Adipocyte (in vitro differentiated cells): ENCODE measurements around the gene RERE.

ENCODE experiments used
- DNase-seq: peaks from one replicate; pipeline ENCODE4 v3.0.0-alpha.2; 2015; ENCODE audit warnings: low read depth
- H3K27me3 ChIP-seq: replicated peaks from 2 replicates; pipeline ENCODE4 v1.7.0; 2013; ENCODE audit warnings: mild to moderate bottlenecking, low read length, moderate library complexity; ENCODE audit not compliant: control insufficient read depth, insufficient read depth
- H3K36me3 ChIP-seq: 2 replicates; pipeline ENCODE4 v1.7.0; 2013; ENCODE audit warnings: low read length, mild to moderate bottlenecking, moderate library complexity; ENCODE audit not compliant: control insufficient read depth, insufficient read depth, severe bottlenecking
- H3K4me1 ChIP-seq: 2 replicates; pipeline ENCODE4 v1.7.0; 2013; ENCODE audit warnings: mild to moderate bottlenecking, low read length, moderate library complexity; ENCODE audit not compliant: control insufficient read depth, insufficient read depth
- H3K4me3 ChIP-seq: 2 replicates; pipeline ENCODE4 v1.7.0; 2013; ENCODE audit warnings: mild to moderate bottlenecking, low read length, moderate library complexity
- H3K9ac ChIP-seq: 2 replicates; pipeline ENCODE4 v1.7.0; 2013; ENCODE audit warnings: mild to moderate bottlenecking, low read length, moderate library complexity
- H3K9me3 ChIP-seq: 2 replicates; pipeline ENCODE4 v1.7.0; 2013; ENCODE audit warnings: mild to moderate bottlenecking, low read length, moderate library complexity; ENCODE audit not compliant: control insufficient read depth

RERE gene

GRCh38 chr1:8313231-8313630, 504.2 kb downstream of the RERE start:
- no peak overlapping the region for H3K4me3 ChIP-seq
- peaks cover 34% of the 10 kb centered on the region for H3K4me1 ChIP-seq
- no peak overlapping the region for H3K9ac ChIP-seq
- DNase-seq: no peak
- H3K36me3 ChIP-seq: no peaks in the 10 kb centered on the region
- H3K9me3 ChIP-seq: peaks cover 5% of the 10 kb centered on the region
- H3K27me3 ChIP-seq: no peaks in the 10 kb centered on the region

- no peak overlapping the region for H3K4me3 ChIP-seq
- H3K9me3 ChIP-seq: peaks cover 5% of the 10 kb centered on the region
- H3K4me1 ChIP-seq: peaks cover 34% of the 10 kb centered on the region
- no peak overlapping the region for H3K9ac ChIP-seq
- H3K27me3 ChIP-seq: no peaks in the 10 kb centered on the region
- no peaks in the 10 kb centered on the region for H3K36me3 ChIP-seq
- DNase-seq: no peak
These were observed 504.9 kb downstream of the RERE start for GRCh38 chr1:8312235-8313218.

GRCh38 chr1:8311068-8311718, 506.2 kb downstream of the RERE start:
- Histone ChIP-seq H3K27me3 (no peaks in the 10 kb centered on the region), H3K9me3 (peaks cover 5% of the 10 kb centered on the region), H3K4me1 (peaks cover 34% of the 10 kb centered on the region), H3K4me3 (no peak overlapping the region), H3K36me3 (no peaks in the 10 kb centered on the region), H3K9ac (no peak overlapping the region)
- no peak for DNase-seq

GRCh38 chr1:8307628-8308027, 509.8 kb downstream of the RERE start:
- Histone ChIP-seq H3K36me3 (no peaks in the 10 kb centered on the region), H3K27me3 (no peaks in the 10 kb centered on the region), H3K4me3 (no peak overlapping the region), H3K4me1 (peaks cover 14% of the 10 kb centered on the region), H3K9ac (no peak overlapping the region), H3K9me3 (peaks cover 5% of the 10 kb centered on the region)
- DNase-seq: no peak

- no peak overlapping the region for H3K9ac ChIP-seq
- no peaks in the 10 kb centered on the region for H3K9me3 ChIP-seq
- H3K4me1 ChIP-seq: peaks cover 13% of the 10 kb centered on the region
- DNase-seq: no peak
- no peaks in the 10 kb centered on the region for H3K36me3 ChIP-seq
- H3K4me3 ChIP-seq: no peak overlapping the region
- no peaks in the 10 kb centered on the region for H3K27me3 ChIP-seq
These were observed 513.6 kb downstream of the RERE start for GRCh38 chr1:8303876-8304275.

- peak overlapping the region; percentile 2 for H3K4me3 ChIP-seq
- H3K4me1 ChIP-seq: peaks cover 13% of the 10 kb centered on the region
- no peak overlapping the region for H3K9ac ChIP-seq
- no peaks in the 10 kb centered on the region for H3K27me3 ChIP-seq
- DNase-seq: no peak
- no peaks in the 10 kb centered on the region for H3K36me3 ChIP-seq
- H3K9me3 ChIP-seq: no peaks in the 10 kb centered on the region
These were observed 514.3 kb downstream of the RERE start for GRCh38 chr1:8303141-8303540.
